ENCODE results near the gene LRMDA. TPM values are rescaled to one million over a fixed set of nuclear protein-coding genes. Genes with fewer than 3 reads are reported as not detected.

Gene LRMDA
- total RNA-seq, 1 donor from 2014 or later: not detected

DNA sequence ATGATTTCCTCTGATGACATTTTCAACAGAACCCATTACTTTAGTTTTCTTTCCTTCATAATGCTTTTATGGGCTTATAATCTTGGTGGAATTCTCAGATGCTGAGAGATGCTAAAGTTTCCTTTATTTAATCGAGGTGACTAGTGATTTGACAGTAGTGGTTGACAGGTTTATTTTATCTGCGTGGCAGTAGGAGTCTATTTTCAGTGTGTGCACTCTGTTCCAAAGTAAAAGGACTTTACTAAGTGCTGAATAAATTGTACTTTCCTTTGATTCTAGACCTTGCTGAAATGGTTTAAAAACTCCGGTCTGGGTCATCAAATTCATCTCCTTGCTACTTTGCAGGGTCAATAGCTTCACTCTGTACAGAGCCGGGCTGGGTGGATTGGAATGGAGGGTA is 900.3 kb downstream of the LRMDA start:
- H3K27ac Mint-ChIP-seq: no peak overlapping the region
- TF ChIP-seq, protein P1, sequence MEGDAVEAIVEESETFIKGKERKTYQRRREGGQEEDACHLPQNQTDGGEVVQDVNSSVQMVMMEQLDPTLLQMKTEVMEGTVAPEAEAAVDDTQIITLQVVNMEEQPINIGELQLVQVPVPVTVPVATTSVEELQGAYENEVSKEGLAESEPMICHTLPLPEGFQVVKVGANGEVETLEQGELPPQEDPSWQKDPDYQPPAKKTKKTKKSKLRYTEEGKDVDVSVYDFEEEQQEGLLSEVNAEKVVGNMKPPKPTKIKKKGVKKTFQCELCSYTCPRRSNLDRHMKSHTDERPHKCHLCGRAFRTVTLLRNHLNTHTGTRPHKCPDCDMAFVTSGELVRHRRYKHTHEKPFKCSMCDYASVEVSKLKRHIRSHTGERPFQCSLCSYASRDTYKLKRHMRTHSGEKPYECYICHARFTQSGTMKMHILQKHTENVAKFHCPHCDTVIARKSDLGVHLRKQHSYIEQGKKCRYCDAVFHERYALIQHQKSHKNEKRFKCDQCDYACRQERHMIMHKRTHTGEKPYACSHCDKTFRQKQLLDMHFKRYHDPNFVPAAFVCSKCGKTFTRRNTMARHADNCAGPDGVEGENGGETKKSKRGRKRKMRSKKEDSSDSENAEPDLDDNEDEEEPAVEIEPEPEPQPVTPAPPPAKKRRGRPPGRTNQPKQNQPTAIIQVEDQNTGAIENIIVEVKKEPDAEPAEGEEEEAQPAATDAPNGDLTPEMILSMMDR (IDR thresholded peaks at IDR 0.05): no peak
- no peaks in the 10 kb centered on the region for H3K9me3 Mint-ChIP-seq
- DNase-seq (no peak), ATAC-seq (ENCODE audit: low read depth) (no peak)
- H3K36me3 Mint-ChIP-seq (ENCODE audit: low read depth): no peaks in the 10 kb centered on the region
- no peak overlapping the region for H3K4me3 Mint-ChIP-seq
- ChIA-PET POLR2A (no interaction called here), CTCF (no interaction called here)
- H3K27me3 Mint-ChIP-seq: no peaks in the 10 kb centered on the region
- intact Hi-C loops (cut with micrococcal nuclease): no loop called here
- no peaks in the 10 kb centered on the region for H3K4me1 Mint-ChIP-seq

DNA sequence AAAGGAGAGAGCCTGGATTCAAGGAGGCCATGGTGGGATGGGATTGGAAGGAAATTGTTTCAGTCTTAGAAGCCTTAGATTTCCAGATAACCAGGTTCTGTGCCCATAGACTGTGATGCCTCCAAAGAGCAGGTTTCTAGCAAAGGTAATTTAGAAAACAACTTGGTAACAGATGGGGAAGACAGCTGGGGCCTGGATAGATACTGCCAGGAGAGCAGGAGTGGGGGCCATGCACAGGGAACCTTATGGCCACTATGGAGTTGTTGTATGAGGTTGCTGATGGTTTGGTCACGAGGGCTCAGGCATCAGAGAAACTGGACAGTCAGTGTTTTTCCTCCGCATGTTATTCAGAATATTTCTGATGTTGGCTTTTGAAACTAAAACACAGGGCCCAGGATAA is 901.9 kb downstream of the LRMDA start:
- POLR2A ChIA-PET: no interaction called here
- intact Hi-C loops (cut with micrococcal nuclease): no loop called here
- H3K36me3 Mint-ChIP-seq (ENCODE audit: low read depth): no peaks in the 10 kb centered on the region
- TF ChIP-seq, protein P1 (IDR thresholded peaks at IDR 0.05): no peak
- no peaks in the 10 kb centered on the region for H3K9me3 Mint-ChIP-seq
- H3K27ac Mint-ChIP-seq: no peak overlapping the region
- DNase-seq: no peak
- CTCF ChIA-PET: no interaction called here
- H3K4me3 Mint-ChIP-seq: no peak overlapping the region
- H3K4me1 Mint-ChIP-seq: no peaks in the 10 kb centered on the region
- no peak for ATAC-seq (ENCODE audit: low read depth)
- no peaks in the 10 kb centered on the region for H3K27me3 Mint-ChIP-seq

DNA sequence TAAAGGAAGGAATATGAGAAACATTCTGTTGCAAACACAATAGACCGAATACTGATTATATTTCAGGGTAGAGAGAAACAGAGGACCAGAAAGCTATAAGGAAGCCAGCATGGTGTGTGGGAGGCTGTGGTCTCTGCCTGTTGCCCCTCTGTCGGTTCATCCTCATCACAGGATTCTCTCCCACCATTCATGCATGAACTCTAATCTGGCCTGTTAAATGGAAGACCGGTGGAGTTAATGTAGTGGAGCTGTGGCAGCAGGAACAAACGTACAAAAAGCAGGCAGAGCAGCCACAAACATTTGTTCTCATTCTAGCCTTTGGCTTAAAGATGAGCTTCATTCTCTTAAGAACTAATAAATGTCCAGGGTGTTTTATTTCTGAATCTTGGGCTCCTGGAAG is 902.4 kb downstream of the LRMDA start:
- TF ChIP-seq, protein P1 (IDR thresholded peaks at IDR 0.05): no peak
- Mint-ChIP-seq H3K9me3 (no peaks in the 10 kb centered on the region), H3K27ac (no peak overlapping the region), H3K27me3 (no peaks in the 10 kb centered on the region), H3K36me3 (ENCODE audit: low read depth) (no peaks in the 10 kb centered on the region), H3K4me3 (no peak overlapping the region), H3K4me1 (no peaks in the 10 kb centered on the region)
- no peak for DNase-seq
- ChIA-PET POLR2A (no interaction called here), CTCF (no interaction called here)
- no peak for ATAC-seq (ENCODE audit: low read depth)
- intact Hi-C loops (cut with micrococcal nuclease): no loop called here

DNA sequence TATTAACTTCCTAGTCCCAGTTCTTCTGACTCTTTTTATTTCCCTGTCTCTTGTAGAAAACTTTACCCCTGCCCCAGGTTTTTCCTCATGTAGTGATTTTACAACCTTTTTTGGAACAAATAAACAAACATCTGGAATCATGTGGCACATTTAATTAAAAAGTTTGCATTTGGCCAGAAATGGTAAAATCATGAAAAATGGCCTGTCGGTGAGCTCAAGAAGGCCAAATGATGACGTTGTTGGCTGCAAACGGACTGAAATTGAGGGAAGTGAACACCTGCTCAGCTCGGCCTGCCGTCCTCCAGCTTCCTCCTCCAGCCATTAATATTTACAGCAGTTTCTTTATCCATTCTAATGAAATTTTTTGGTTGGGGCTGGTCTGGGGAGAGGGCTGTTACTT is 902.8 kb downstream of the LRMDA start:
- ATAC-seq (ENCODE audit: low read depth) (no peak), DNase-seq (no peak)
- Mint-ChIP-seq H3K4me3 (no peak overlapping the region), H3K27ac (no peak overlapping the region), H3K4me1 (no peaks in the 10 kb centered on the region), H3K9me3 (no peaks in the 10 kb centered on the region), H3K27me3 (no peaks in the 10 kb centered on the region), H3K36me3 (ENCODE audit: low read depth) (no peaks in the 10 kb centered on the region)
- intact Hi-C loops (cut with micrococcal nuclease): no loop called here
- ChIA-PET POLR2A (no interaction called here), CTCF (no interaction called here)
- TF ChIP-seq, protein P1 (IDR thresholded peaks at IDR 0.05): no peak

DNA sequence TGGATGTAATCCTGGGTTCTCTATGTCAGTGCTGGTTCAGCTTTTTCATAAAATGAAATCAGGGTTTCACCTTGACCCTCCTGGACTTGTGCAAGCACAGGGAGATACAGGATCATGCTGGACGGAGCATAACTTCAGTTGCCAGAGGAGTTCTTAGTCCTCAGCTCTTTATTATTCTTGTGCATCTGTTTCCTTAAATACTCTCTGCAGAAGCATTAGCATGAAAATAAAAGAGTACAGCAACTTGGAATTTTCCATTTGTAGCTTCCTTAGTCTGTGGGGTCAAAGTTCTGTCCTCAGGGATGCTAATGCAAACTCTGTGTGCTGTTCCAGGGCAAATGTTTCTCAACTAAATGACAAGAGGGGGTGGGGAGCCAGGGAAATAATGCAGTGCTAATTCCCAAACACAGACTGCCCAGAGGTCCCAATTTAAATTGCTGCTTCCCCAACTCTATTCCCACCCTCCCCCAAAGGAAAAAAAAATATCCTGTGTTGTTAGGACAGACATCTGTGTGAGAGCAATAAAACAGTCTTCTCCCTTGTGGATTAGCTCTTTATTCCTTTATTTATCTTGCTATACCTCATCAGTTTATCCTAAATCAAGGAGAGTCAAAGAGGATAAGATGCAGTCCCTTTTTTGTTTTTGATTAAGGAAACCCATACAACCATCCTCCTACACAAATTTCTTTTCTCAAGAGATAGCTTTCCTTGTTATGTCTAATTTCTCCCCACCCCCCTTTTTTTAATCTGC is 905.0 kb downstream of the LRMDA start:
- intact Hi-C loops (cut with micrococcal nuclease): no loop called here
- Mint-ChIP-seq H3K4me3 (no peak overlapping the region), H3K9me3 (no peaks in the 10 kb centered on the region), H3K27ac (no peak overlapping the region), H3K36me3 (ENCODE audit: low read depth) (no peaks in the 10 kb centered on the region), H3K4me1 (no peaks in the 10 kb centered on the region), H3K27me3 (no peaks in the 10 kb centered on the region)
- POLR2A ChIA-PET: no interaction called here
- ATAC-seq (ENCODE audit: low read depth): no peak
- CTCF ChIA-PET: no interaction called here
- TF ChIP-seq, protein P1 (IDR thresholded peaks at IDR 0.05): no peak
- no peak for DNase-seq

All from activated B cell treated with CpG ODN at 0.5 μM for 24 hours (primary cell).